ENCODE data around the gene MEF2A. TPM values are rescaled to one million over a fixed set of nuclear protein-coding genes. Genes with fewer than 3 reads are reported as not detected.

MEF2A gene
- total RNA-seq, 1 experiment from 2014 or later: 29.6 TPM

- no peak overlapping the region for H3K27ac ChIP-seq (ENCODE audit: low read depth, low read length)
- H3K4me1 ChIP-seq (ENCODE audit: control insufficient read depth in 1 of 2, insufficient read depth in 2 of 2, low read length in 2 of 2): peaks cover 17 to 31% of the 10 kb centered on the region in 2 experiments
- no peaks in the 10 kb centered on the region for H3K36me3 ChIP-seq (ENCODE audit: control insufficient read depth in 1 of 2, insufficient read depth in 2 of 2, low read length in 2 of 2)
- CTCF ChIA-PET: interaction anchor here (0.5 to 2.8 kb wide), 52 partner anchors 10 to 604 kb away, joined by 3 to 88 read pairs (median 5); partner anchors contain the start of genes LRRC28, LYSMD4, MEF2A and SYNM
- no peak overlapping the region for H3K9ac ChIP-seq (ENCODE audit: low read length)
- H3K4me3 ChIP-seq (replicated peaks in 1 of 2; ENCODE audit: low read depth in 1 of 2, low read length in 2 of 2): no peak overlapping the region
- RAD21 ChIA-PET (ENCODE audit: low non-redundant PET in 1 of 2, low total read pairs in 2 of 2, uncharacterized antibody in 2 of 2, unreplicated experiment in 2 of 2): interaction anchor here (0.6 to 1.7 kb wide), 11 partner anchors 29 to 453 kb away, joined by 3 to 12 read pairs (median 4); partner anchors contain the start of genes LRRC28 (in 1 of the 2) and LYSMD4 (in 1 of the 2)
- no peaks in the 10 kb centered on the region for H3K27me3 ChIP-seq (ENCODE audit: insufficient read depth, low read length)
- intact Hi-C loops (cut with micrococcal nuclease): loop anchor here (1.0 to 5.0 kb wide), 6 partner anchors 52 to 431 kb away; partner anchors contain the start of gene MEF2A
- POLR2A ChIA-PET: interaction anchor here (0.9 to 1.6 kb wide), 7 partner anchors 29 to 453 kb away, joined by 3 to 6 read pairs (median 4); partner anchors contain the start of genes LRRC28 and LYSMD4
- BruUV-seq (replicated peaks): no TSS peak
- ATAC-seq (peak; percentile 65), DNase-seq (ENCODE audit: low read depth, low spot score) (peak; percentile 78)
- no peaks in the 10 kb centered on the region for H3K9me3 ChIP-seq (ENCODE audit: control insufficient read depth in 1 of 2, insufficient read depth in 1 of 2, low read depth in 1 of 2, low read length in 2 of 2)
- no peaks in the 10 kb centered on the region; the same call in 1 of the 2 replicates for H4K20me1 ChIP-seq (ENCODE audit: insufficient read depth)
- no peak overlapping the region for H2AFZ ChIP-seq (ENCODE audit: low read depth, low read length, poor library complexity, severe bottlenecking)
- no peaks in the 10 kb centered on the region; the same call in 1 of the 2 replicates for H3K79me2 ChIP-seq (ENCODE audit: insufficient read depth, low read length)
- no peak overlapping the region for H3K4me2 ChIP-seq (ENCODE audit: low read length)
- H3K9me2 ChIP-seq (ENCODE audit: insufficient read depth): no peaks in the 10 kb centered on the region
- TF ChIP-seq POLR2A (IDR thresholded peaks at IDR 0.05; ENCODE audit: borderline replicate concordance, extremely low read depth, insufficient read depth, insufficient read length) (no peak), ELF1 (IDR thresholded peaks at IDR 0.05; ENCODE audit: borderline replicate concordance, low read depth) (no peak), JUND (IDR thresholded peaks at IDR 0.05) (no peak), MAX (IDR thresholded peaks at IDR 0.05) (no peak), ZBTB33 (IDR thresholded peaks at IDR 0.05; ENCODE audit: extremely low read depth, insufficient replicate concordance, low read length) (no peak), EGR1 (IDR thresholded peaks at IDR 0.05; ENCODE audit: low read depth) (no peak), CTCF (IDR thresholded peaks at IDR 0.05 in 2 of 3, conservative IDR thresholded peaks at IDR 0.05 in 1 of 3; ENCODE audit: borderline replicate concordance in 1 of 3, insufficient read depth in 1 of 3, low read depth in 2 of 3, low read length in 2 of 3) (peak; percentile 60 to 83 (median 79); a peak in 5 of 6 replicates), CEBPB (IDR thresholded peaks at IDR 0.05; ENCODE audit: low read depth) (no peak; the same call in 1 of the 2 replicates), SRF (IDR thresholded peaks at IDR 0.05; ENCODE audit: low read depth) (no peak), SIN3A (IDR thresholded peaks at IDR 0.05; ENCODE audit: low read depth) (no peak), YY1 (IDR thresholded peaks at IDR 0.05; ENCODE audit: extremely low read depth, insufficient replicate concordance, low read depth, low read length) (peak; percentile 16), POLR2AphosphoS5 (IDR thresholded peaks at IDR 0.05; ENCODE audit: low read depth, low read length) (peak; percentile 21; the same call in 1 of the 2 replicates), RAD21 (IDR thresholded peaks at IDR 0.05; ENCODE audit: low read depth) (peak; percentile 89), ZNF274 (IDR thresholded peaks at IDR 0.05; ENCODE audit: low read depth, low read length) (no peak), SP1 (IDR thresholded peaks at IDR 0.05; ENCODE audit: low read depth) (peak; percentile 8; the same call in 1 of the 2 replicates), ZFX (IDR thresholded peaks at IDR 0.05) (no peak), FOSL1 (IDR thresholded peaks at IDR 0.05; ENCODE audit: low read depth) (no peak), ATF3 (IDR thresholded peaks at IDR 0.05) (no peak), TCF7L2 (IDR thresholded peaks at IDR 0.05; ENCODE audit: borderline replicate concordance, extremely low read depth, insufficient read depth, insufficient read length) (peak; percentile 50), EZH2 (IDR thresholded peaks at IDR 0.05) (no peak)
These were observed 138.7 kb downstream of the MEF2A start for GRCh38 chr15:99704444-99704838.
